ENCODE data around the gene TYK2. TPM values are rescaled to one million over a fixed set of nuclear protein-coding genes. Genes with fewer than 3 reads are reported as not detected.

TYK2 gene
- total and polyA plus RNA-seq, 4 donors: 47.9 to 63.1 (median 59.6) TPM

DNA sequence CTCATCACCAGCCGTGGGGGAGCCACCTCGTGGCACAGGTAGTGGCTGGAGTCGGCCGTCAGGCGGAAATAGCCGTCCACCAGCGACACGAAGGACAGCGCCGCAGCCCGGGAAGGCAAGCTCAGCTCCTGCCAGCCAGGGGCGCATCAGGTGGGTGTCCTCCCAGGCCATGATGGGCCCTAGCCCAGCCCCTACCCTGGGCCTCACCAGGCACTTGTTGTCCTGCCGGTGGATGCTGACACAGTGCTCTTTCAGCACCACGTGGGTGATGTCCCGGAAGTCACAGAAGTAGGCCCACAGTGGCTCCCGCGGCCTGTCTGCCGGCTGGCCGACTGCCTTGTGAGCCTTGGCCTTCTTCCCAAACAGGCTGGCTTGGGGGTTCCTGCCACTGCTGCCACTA, 15.7 kb downstream of the TYK2 start:
- Histone ChIP-seq H3K36me3 (ENCODE audit: control insufficient read depth in 4 of 4, insufficient read depth in 3 of 4, low read depth in 1 of 4, low read length in 3 of 4) (peaks cover 10 to 70% (median 30%) of the 10 kb centered on the region in 4 donors), H3K27ac (ENCODE audit: low read depth in 1 of 2, low read length in 2 of 2) (no peak overlapping the region), H3K9me3 (ENCODE audit: control insufficient read depth in 4 of 4, low read length in 3 of 4) (no peaks in the 10 kb centered on the region), H3K27me3 (ENCODE audit: control insufficient read depth in 4 of 4, insufficient read depth in 4 of 4, low read length in 3 of 4) (no peaks in the 10 kb centered on the region), H3K4me3 (ENCODE audit: low read depth in 1 of 3, low read length in 3 of 3) (no peak overlapping the region), H3K9ac (ENCODE audit: low read depth in 1 of 2, low read length in 2 of 2) (no peak overlapping the region), H3K4me1 (ENCODE audit: control insufficient read depth in 4 of 4, insufficient read depth in 4 of 4, low read length in 3 of 4) (peaks cover 0 to 5% (median 3%) of the 10 kb centered on the region in 4 donors)
- 69% methylated on average over 19 of the region's 19 CpGs for WGBS
- TF ChIP-seq, protein P1, sequence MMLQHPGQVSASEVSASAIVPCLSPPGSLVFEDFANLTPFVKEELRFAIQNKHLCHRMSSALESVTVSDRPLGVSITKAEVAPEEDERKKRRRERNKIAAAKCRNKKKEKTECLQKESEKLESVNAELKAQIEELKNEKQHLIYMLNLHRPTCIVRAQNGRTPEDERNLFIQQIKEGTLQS (IDR thresholded peaks at IDR 0.05): no peak
- peak in 1 of 2 donors; percentile 29 for TF ChIP-seq GABPA (IDR thresholded peaks at IDR 0.05 in 1 of 2, conservative IDR thresholded peaks at IDR 0.05 in 1 of 2)
- no peak for DNase-seq (ENCODE audit: low spot score)

DNA sequence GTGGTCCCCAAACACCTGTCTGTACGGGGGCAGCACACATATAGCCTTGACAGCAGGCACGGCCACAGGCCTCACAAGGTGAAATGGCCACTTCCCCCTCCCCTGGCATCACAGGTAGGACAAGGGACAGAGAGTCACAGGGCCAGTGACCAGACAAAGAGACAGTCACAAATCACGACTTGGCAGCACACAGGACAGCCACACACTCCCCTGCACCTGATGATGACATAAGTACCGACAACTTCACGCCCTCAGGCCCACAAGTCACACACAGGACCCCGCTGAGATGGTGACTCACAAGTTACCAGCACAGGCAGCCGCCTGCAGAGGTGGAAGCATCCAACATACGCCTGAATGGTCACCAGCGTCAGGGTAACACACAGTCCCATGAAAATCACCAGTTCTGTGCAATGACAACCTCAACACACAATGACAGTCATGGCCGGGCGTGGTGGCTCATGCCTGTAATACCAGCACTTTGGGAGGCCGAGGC, 16.5 kb downstream of the TYK2 start:
- no peak for DNase-seq (ENCODE audit: low spot score)
- TF ChIP-seq SP1 (IDR thresholded peaks at IDR 0.05) (no peak), HNF4G (IDR thresholded peaks at IDR 0.05) (no peak), TAF1 (conservative IDR thresholded peaks at IDR 0.05) (no peak), HNF4A (conservative IDR thresholded peaks at IDR 0.05) (no peak), RXRA (IDR thresholded peaks at IDR 0.05) (no peak), GABPA (IDR thresholded peaks at IDR 0.05 in 1 of 2, conservative IDR thresholded peaks at IDR 0.05 in 1 of 2) (no peak), EGR1 (IDR thresholded peaks at IDR 0.05; ENCODE audit: low read depth in 2 of 2) (no peak), RAD21 (IDR thresholded peaks at IDR 0.05) (no peak), JUND (IDR thresholded peaks at IDR 0.05) (no peak), FOXA2 (IDR thresholded peaks at IDR 0.05) (no peak)
- TF ChIP-seq, protein P2, sequence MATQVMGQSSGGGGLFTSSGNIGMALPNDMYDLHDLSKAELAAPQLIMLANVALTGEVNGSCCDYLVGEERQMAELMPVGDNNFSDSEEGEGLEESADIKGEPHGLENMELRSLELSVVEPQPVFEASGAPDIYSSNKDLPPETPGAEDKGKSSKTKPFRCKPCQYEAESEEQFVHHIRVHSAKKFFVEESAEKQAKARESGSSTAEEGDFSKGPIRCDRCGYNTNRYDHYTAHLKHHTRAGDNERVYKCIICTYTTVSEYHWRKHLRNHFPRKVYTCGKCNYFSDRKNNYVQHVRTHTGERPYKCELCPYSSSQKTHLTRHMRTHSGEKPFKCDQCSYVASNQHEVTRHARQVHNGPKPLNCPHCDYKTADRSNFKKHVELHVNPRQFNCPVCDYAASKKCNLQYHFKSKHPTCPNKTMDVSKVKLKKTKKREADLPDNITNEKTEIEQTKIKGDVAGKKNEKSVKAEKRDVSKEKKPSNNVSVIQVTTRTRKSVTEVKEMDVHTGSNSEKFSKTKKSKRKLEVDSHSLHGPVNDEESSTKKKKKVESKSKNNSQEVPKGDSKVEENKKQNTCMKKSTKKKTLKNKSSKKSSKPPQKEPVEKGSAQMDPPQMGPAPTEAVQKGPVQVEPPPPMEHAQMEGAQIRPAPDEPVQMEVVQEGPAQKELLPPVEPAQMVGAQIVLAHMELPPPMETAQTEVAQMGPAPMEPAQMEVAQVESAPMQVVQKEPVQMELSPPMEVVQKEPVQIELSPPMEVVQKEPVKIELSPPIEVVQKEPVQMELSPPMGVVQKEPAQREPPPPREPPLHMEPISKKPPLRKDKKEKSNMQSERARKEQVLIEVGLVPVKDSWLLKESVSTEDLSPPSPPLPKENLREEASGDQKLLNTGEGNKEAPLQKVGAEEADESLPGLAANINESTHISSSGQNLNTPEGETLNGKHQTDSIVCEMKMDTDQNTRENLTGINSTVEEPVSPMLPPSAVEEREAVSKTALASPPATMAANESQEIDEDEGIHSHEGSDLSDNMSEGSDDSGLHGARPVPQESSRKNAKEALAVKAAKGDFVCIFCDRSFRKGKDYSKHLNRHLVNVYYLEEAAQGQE (IDR thresholded peaks at IDR 0.05): no peak
- TF ChIP-seq, protein P1 (IDR thresholded peaks at IDR 0.05): no peak
- TF ChIP-seq, protein P3, sequence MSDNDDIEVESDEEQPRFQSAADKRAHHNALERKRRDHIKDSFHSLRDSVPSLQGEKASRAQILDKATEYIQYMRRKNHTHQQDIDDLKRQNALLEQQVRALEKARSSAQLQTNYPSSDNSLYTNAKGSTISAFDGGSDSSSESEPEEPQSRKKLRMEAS (IDR thresholded peaks at IDR 0.05): no peak
- TF ChIP-seq, protein P4, sequence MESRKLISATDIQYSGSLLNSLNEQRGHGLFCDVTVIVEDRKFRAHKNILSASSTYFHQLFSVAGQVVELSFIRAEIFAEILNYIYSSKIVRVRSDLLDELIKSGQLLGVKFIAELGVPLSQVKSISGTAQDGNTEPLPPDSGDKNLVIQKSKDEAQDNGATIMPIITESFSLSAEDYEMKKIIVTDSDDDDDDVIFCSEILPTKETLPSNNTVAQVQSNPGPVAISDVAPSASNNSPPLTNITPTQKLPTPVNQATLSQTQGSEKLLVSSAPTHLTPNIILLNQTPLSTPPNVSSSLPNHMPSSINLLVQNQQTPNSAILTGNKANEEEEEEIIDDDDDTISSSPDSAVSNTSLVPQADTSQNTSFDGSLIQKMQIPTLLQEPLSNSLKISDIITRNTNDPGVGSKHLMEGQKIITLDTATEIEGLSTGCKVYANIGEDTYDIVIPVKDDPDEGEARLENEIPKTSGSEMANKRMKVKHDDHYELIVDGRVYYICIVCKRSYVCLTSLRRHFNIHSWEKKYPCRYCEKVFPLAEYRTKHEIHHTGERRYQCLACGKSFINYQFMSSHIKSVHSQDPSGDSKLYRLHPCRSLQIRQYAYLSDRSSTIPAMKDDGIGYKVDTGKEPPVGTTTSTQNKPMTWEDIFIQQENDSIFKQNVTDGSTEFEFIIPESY (IDR thresholded peaks at IDR 0.05): no peak

More for the DNA sequence above, 16.5 kb downstream of the TYK2 start:
- Histone ChIP-seq H3K4me3 (ENCODE audit: low read depth in 1 of 3, low read length in 3 of 3) (no peak overlapping the region), H3K27me3 (ENCODE audit: control insufficient read depth in 4 of 4, insufficient read depth in 4 of 4, low read length in 3 of 4) (no peaks in the 10 kb centered on the region), H3K4me1 (ENCODE audit: control insufficient read depth in 4 of 4, insufficient read depth in 4 of 4, low read length in 3 of 4) (peaks cover 0 to 5% (median 3%) of the 10 kb centered on the region in 4 donors), H3K36me3 (ENCODE audit: control insufficient read depth in 4 of 4, insufficient read depth in 3 of 4, low read depth in 1 of 4, low read length in 3 of 4) (peaks cover 16 to 69% (median 26%) of the 10 kb centered on the region in 4 donors), H3K9me3 (ENCODE audit: control insufficient read depth in 4 of 4, low read length in 3 of 4) (no peaks in the 10 kb centered on the region), H3K27ac (ENCODE audit: low read depth in 1 of 2, low read length in 2 of 2) (no peak overlapping the region), H3K9ac (ENCODE audit: low read depth in 1 of 2, low read length in 2 of 2) (no peak overlapping the region)
- WGBS: 92% methylated on average over 12 of the region's 12 CpGs

All from liver (tissue), 9 donors.